ENCODE measurements around the gene INPP5F.

Gene INPP5F

DNA sequence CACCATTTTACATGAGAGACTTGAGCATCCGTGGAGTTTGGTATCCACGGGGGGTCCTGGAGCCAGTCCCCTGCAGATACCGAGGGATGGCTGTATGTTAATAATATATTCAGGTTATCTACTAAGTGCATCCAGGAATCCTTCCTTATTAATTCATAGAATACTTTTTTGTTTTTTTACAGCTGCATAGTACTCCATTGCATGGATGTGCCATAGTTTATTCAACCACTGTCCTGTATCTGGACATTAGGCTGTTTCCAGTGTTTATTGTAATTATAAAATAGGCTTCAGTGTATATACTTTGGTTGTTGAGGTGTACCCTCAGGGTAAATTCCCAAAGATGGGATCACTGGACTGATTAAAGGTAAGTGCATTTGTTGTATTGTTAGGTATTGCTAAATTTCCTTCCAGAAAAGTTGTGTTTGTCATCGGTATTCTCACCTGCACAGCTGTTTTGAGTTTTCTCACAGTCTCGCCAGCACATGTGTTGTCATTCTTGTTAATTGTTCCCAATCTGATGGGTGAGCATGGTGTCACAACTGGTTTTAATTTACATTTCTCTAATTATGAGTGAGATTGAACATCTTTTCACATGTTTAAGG lies 55.1 kb downstream of the INPP5F start:
- H3K4me3 ChIP-seq (ENCODE audit: low read depth, low read length): no peak overlapping the region
- TF ChIP-seq, protein P1, sequence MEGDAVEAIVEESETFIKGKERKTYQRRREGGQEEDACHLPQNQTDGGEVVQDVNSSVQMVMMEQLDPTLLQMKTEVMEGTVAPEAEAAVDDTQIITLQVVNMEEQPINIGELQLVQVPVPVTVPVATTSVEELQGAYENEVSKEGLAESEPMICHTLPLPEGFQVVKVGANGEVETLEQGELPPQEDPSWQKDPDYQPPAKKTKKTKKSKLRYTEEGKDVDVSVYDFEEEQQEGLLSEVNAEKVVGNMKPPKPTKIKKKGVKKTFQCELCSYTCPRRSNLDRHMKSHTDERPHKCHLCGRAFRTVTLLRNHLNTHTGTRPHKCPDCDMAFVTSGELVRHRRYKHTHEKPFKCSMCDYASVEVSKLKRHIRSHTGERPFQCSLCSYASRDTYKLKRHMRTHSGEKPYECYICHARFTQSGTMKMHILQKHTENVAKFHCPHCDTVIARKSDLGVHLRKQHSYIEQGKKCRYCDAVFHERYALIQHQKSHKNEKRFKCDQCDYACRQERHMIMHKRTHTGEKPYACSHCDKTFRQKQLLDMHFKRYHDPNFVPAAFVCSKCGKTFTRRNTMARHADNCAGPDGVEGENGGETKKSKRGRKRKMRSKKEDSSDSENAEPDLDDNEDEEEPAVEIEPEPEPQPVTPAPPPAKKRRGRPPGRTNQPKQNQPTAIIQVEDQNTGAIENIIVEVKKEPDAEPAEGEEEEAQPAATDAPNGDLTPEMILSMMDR (IDR thresholded peaks at IDR 0.05; ENCODE audit: insufficient read depth, low read length, missing control alignments): no peak
- no peak for DNase-seq (ENCODE audit: low read depth, low spot score)
- CTCF ChIA-PET: interaction anchor here (1.0 to 1.6 kb wide), 2 partner anchors 10 to 21 kb away, joined by 4 to 5 read pairs; no protein-coding TSS in a partner anchor
- POLR2A ChIA-PET: no interaction called here

DNA sequence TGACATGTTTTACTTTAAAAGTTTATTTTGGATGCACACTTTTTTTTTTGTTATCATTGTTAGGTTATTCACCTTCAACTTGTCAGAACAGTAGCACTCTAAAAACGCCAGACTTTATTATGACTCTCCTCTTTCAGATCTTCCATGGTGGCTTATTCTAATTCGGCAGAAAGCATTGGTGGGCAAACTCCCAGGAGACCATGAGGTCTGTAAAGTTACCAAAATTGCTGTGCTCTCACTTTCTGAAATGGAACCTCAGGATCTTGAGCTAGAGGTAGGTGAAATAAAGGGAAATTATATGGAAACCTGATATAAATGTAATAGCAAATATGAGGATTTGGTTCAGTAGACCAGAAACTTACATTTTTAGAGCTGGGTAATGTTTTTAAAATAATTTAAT lies 55.6 kb downstream of the INPP5F start:
- no peak for DNase-seq (ENCODE audit: low read depth, low spot score)
- TF ChIP-seq, protein P1 (IDR thresholded peaks at IDR 0.05; ENCODE audit: insufficient read depth, low read length, missing control alignments): no peak
- CTCF ChIA-PET: interaction anchor here (1.0 to 1.6 kb wide), 2 partner anchors 9 to 21 kb away, joined by 4 to 5 read pairs; no protein-coding TSS in a partner anchor
- no peak overlapping the region for H3K4me3 ChIP-seq (ENCODE audit: low read depth, low read length)
- POLR2A ChIA-PET: no interaction called here

DNA sequence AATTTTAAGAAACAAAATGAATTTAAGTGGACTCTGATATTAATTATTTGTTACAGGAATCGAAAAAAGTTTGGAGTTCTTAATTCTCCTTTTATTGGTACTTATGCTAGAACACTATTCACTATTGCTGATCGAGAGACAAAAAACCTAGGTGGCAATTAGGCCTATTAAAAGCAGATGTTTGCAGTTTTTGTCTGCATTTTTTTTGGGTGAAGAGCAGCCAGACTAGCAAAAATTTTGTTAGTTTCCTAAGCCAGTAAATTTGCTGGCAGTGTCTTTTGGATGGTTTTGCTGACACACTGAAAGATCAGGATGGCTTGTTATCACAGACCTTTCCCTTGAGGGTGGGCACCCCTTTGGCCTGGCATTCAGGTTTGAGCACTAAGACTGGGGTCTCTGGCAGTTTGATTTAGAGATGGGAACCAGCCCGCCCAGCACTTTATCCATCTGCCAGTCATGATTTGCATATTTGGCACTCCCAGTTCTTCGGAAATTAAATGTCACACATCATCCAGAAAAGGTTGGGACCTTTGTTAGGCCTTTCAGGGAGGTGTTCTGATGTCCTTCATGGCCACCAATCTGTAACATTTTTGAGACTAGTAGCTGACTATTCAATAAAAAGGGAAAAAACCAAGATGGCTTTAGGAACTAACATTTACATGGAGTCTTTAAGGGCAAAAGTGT lies 57.3 kb downstream of the INPP5F start:
- POLR2A ChIA-PET: no interaction called here
- no peak for DNase-seq (ENCODE audit: low read depth, low spot score)
- CTCF ChIA-PET: interaction anchor here (1.5 kb wide), 1 partner anchor 46 kb away, joined by 3 read pairs; no protein-coding TSS in a partner anchor
- TF ChIP-seq, protein P1 (IDR thresholded peaks at IDR 0.05; ENCODE audit: insufficient read depth, low read length, missing control alignments): no peak
- no peak overlapping the region for H3K4me3 ChIP-seq (ENCODE audit: low read depth, low read length)

DNA sequence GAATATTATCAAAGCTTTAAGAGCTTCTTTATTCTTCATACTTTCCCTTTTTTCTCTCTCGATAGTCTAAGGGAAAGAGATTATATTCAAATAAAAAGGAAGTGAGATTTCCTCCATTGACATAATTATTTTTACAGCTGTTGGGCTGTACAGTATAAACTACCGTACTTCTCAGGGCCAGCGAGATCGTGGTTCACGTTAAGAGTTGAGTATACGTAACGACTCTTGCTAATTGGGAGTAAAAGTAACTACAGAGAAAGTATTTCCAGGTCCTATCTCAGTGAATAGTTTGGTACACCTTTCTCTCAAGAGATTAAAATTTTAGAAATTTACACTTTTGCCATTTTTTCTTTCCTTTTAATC lies 57.8 kb downstream of the INPP5F start:
- ChIA-PET CTCF (interaction anchor here (1.5 kb wide), 1 partner anchor 45 kb away, joined by 3 read pairs; no protein-coding TSS in a partner anchor), POLR2A (no interaction called here)
- TF ChIP-seq, protein P1 (IDR thresholded peaks at IDR 0.05; ENCODE audit: insufficient read depth, low read length, missing control alignments): no peak
- H3K4me3 ChIP-seq (ENCODE audit: low read depth, low read length): no peak overlapping the region
- DNase-seq (ENCODE audit: low read depth, low spot score): no peak

DNA sequence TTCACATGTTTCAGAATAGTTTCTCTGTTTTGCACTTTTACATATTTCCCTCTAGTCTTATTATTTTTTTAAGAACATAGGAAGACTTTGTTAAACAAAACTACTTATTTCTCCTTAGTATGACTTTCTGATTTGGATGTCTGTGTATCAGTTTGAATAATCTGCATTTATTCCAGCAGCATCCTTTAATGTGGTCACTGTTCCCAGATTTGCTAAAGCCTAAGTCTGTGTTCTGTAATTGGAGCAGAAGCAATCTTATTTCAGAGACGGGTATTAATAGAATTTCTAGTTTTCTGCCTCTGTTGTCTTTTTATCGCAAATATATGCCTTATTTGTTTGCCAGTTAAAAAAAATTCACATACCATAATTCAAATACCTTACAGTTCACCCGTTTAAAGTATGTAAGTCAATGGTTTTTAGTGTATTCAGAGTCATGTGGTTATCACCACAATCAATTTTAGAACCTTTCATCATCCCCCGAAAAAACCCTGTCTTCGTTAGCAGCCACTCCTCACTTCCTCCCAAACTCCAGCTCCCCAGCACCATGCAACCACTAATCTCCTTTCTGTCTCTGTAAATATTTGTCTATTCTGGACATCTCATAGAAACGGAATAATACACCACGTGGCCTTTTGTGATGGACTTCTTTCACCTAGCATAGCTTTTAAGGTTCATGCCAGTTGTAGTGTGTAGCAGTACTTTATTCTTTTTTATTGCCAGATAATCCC lies 58.7 kb downstream of the INPP5F start:
- ChIA-PET POLR2A (no interaction called here), CTCF (interaction anchor here (1.5 kb wide), 1 partner anchor 45 kb away, joined by 3 read pairs; no protein-coding TSS in a partner anchor)
- no peak overlapping the region for H3K4me3 ChIP-seq (ENCODE audit: low read depth, low read length)
- DNase-seq (ENCODE audit: low read depth, low spot score): no peak
- TF ChIP-seq, protein P1 (IDR thresholded peaks at IDR 0.05; ENCODE audit: insufficient read depth, low read length, missing control alignments): no peak
